K562 (cell line): ENCODE measurements around the gene LRCH1. TPM values are rescaled to one million over a fixed set of nuclear protein-coding genes. Genes with fewer than 3 reads are reported as not detected.
A peak's percentile ranks its signal among the peaks of the same experiment; 100 is the strongest.

ENCODE experiments used
- ATAC-seq: fragments of 200-7000 bp; cut with Tn5 transposase; 3 replicates; pipeline ENCODE4 v1.9.1; 2020; ENCODE audit warnings: moderate library complexity
- BruUV-seq: library from RNA; stranded (reverse); fragments of 400-500 nt; replicated peaks from 2 replicates; lab custom pipeline; 2021; lab: Mats Ljungman, UMichigan
- CTCF ChIA-PET: fragments of 300-600 bp; formaldehyde crosslinking; extraction: SDS; loops from one replicate; lab custom pipeline; 2021; ENCODE audit warnings: low intra/inter-chr PET ratio; lab: Yijun Ruan, JAX
- POLR2A ChIA-PET: fragments of 300-600, 350-650 bp; sonication (Branson Sonifier 250); formaldehyde crosslinking; extraction: SDS; loops from one replicate; lab custom pipeline; 2021; ENCODE audit warnings: antibody characterized with exemption, inconsistent platforms; lab: Yijun Ruan, JAX
- DNase-seq, 4 experiments: peaks; one replicate each; pipeline versions ENCODE4 v3.0.0 to v3.0.0-alpha.2; 2011 to 2018; ENCODE audit warnings: low spot score in 3 of 4, mixed read lengths in 3 of 4; ENCODE audit errors: extremely low read depth in 1 of 4
- FAIRE-seq: peaks from 2 replicates; lab custom pipeline; 2011; peaks lifted over from hg19 to GRCh38; lab: Jason Lieb, UNC
- H2AFZ ChIP-seq: 2 replicates; pipeline ENCODE4 v1.6.0; 2011; ENCODE audit warnings: low read depth, low read length, control low read depth, inconsistent platforms
- H3K27ac ChIP-seq: fragments of 200-600 bp; 3 replicates; pipeline ENCODE4 v1.8.0; 2011; ENCODE audit warnings: low read depth, mild to moderate bottlenecking, control low read depth, inconsistent platforms, low read length, moderate library complexity, mixed read lengths; ENCODE audit errors: extremely low read depth
- H3K27me3 ChIP-seq, 2 experiments: fragments of 300-600 bp in 1 of 2; 2 replicates in 1 of 2; 3 replicates in 1 of 2; pipeline versions ENCODE4 v1.6.0 to v1.8.0; 2011; ENCODE audit warnings: inconsistent platforms in 2 of 2, low read length in 2 of 2, mild to moderate bottlenecking in 1 of 2, mixed read lengths in 1 of 2, moderate library complexity in 1 of 2; ENCODE audit not compliant: control insufficient read depth in 2 of 2, insufficient read depth in 2 of 2
- H3K36me3 ChIP-seq: fragments of 300-600 bp; 3 replicates; pipeline ENCODE4 v1.8.0; 2011; ENCODE audit warnings: mild to moderate bottlenecking, low read length, inconsistent platforms; ENCODE audit not compliant: control insufficient read depth, insufficient read depth
- H3K4me1 ChIP-seq, 2 experiments: fragments of 200-600 bp in 1 of 2; replicated peaks in 1 of 2; 2 replicates in 1 of 2; 3 replicates in 1 of 2; pipeline versions ENCODE4 v1.5.1 to v1.8.0; 2011; ENCODE audit warnings: inconsistent platforms in 2 of 2, low read length in 2 of 2, mild to moderate bottlenecking in 1 of 2, mixed read lengths in 1 of 2, moderate library complexity in 1 of 2; ENCODE audit not compliant: control insufficient read depth in 2 of 2, insufficient read depth in 2 of 2
- H3K4me2 ChIP-seq: 2 replicates; pipeline ENCODE4 v1.6.1; 2011; ENCODE audit warnings: low read length, control low read depth, inconsistent platforms, mixed read lengths; ENCODE audit not compliant: insufficient read depth
- H3K4me3 ChIP-seq: fragments of 200-600 bp; sonication (generic), shearing (Covaris generic); 2 replicates; pipeline ENCODE4 v1.5.1; 2016; ENCODE audit warnings: control low read depth, inconsistent platforms
- H3K79me2 ChIP-seq: fragments of 200-600 bp; 3 replicates; pipeline ENCODE4 v1.8.0; 2011; ENCODE audit warnings: low read length, inconsistent platforms; ENCODE audit not compliant: control insufficient read depth, insufficient read depth
- H3K9ac ChIP-seq, 2 experiments: 2 replicates each; pipeline versions ENCODE4 v1.6.0 to v1.6.1; 2011; ENCODE audit warnings: low read depth in 2 of 2, low read length in 2 of 2, control low read depth in 1 of 2, inconsistent platforms in 1 of 2, mild to moderate bottlenecking in 1 of 2, mixed read lengths in 1 of 2; ENCODE audit not compliant: insufficient read depth in 1 of 2
- H3K9me1 ChIP-seq: one replicate; pipeline ENCODE4 v1.6.0; 2011; ENCODE audit warnings: inconsistent platforms, mild to moderate bottlenecking, low read length, moderate library complexity; ENCODE audit not compliant: control insufficient read depth, insufficient read depth
- H3K9me3 ChIP-seq: replicated peaks from 2 replicates; pipeline ENCODE4 v1.5.1; 2011; ENCODE audit warnings: low read depth, low read length, inconsistent platforms; ENCODE audit not compliant: control insufficient read depth, insufficient read depth
- H4K20me1 ChIP-seq: replicated peaks from 2 replicates; pipeline ENCODE4 v1.6.1; 2011; ENCODE audit warnings: low read length, inconsistent platforms, mixed read lengths; ENCODE audit not compliant: control insufficient read depth, insufficient read depth
- BRD4 ChIP-seq: fragments of 200-600 bp; sonication (generic); IDR thresholded peaks from 2 replicates; pipeline ENCODE4 v1.6.1; 2017; ENCODE audit warnings: inconsistent platforms
- CBFB ChIP-seq: sonication (generic); formaldehyde crosslinking; IDR thresholded peaks from 2 replicates; pipeline ENCODE4 v1.4.0; 2020; ENCODE audit warnings: mild to moderate bottlenecking, missing genetic modification reagents
- DDX20 ChIP-seq: fragments of 450-650 bp; IDR thresholded peaks from 2 replicates; pipeline ENCODE4 v1.6.1; 2016; ENCODE audit warnings: missing genetic modification characterization, low read depth, mild to moderate bottlenecking, missing compliant biosample characterization, moderate library complexity
- E2F1 ChIP-seq: sonication (generic); formaldehyde crosslinking; IDR thresholded peaks from 2 replicates; pipeline ENCODE4 v1.8.1; 2023; ENCODE audit warnings: mild to moderate bottlenecking, missing genetic modification reagents, moderate library complexity
- FIP1L1 ChIP-seq: fragments of 200-400 bp; formaldehyde crosslinking; IDR thresholded peaks from 2 replicates; pipeline ENCODE4 v1.6.1; 2018; ENCODE audit warnings: mild to moderate bottlenecking, low read depth, low read length; ENCODE audit not compliant: poor library complexity, severe bottlenecking
- GATA2 ChIP-seq: sonication (generic); formaldehyde crosslinking; IDR thresholded peaks from 2 replicates; pipeline ENCODE4 v1.4.0; 2020; ENCODE audit warnings: mild to moderate bottlenecking, missing genetic modification reagents
- L3MBTL2 ChIP-seq: fragments of 450-650 bp; IDR thresholded peaks from 2 replicates; pipeline ENCODE4 v1.6.1; 2016; ENCODE audit warnings: mild to moderate bottlenecking, moderate library complexity
- LEF1 ChIP-seq: fragments of 450-650 bp; IDR thresholded peaks from 2 replicates; pipeline ENCODE4 v1.6.1; 2016; ENCODE audit warnings: mild to moderate bottlenecking
- RHOXF2B ChIP-seq: fragments of 250-450 bp; sonication (Bioruptor Pico); conservative IDR thresholded peaks from 2 replicates; pipeline ENCODE4 v1.5.1; 2021
- RNF2 ChIP-seq: sonication (generic); IDR thresholded peaks from 2 replicates; pipeline ENCODE4 v1.6.1; 2016
- ZFPM2 ChIP-seq: fragments of 250-450 bp; sonication (Bioruptor Pico); IDR thresholded peaks from 2 replicates; pipeline ENCODE4 v1.5.1; 2022; ENCODE audit warnings: mild to moderate bottlenecking
- ZNF143 ChIP-seq: sonication (generic); formaldehyde crosslinking; IDR thresholded peaks from 2 replicates; pipeline ENCODE4 v1.9.0; 2022; ENCODE audit warnings: mild to moderate bottlenecking, missing genetic modification reagents
- ZNF57 ChIP-seq: fragments of 450-650 bp; formaldehyde crosslinking; IDR thresholded peaks from 2 replicates; pipeline ENCODE4 v1.4.0; 2020; ENCODE audit warnings: mild to moderate bottlenecking, moderate library complexity
- ZNF639 ChIP-seq, 2 experiments: fragments of 200-800 bp in 1 of 2; sonication (Bioruptor generic) in 1 of 2; sonication (generic) in 1 of 2; formaldehyde crosslinking in 1 of 2; IDR thresholded peaks in 1 of 2; conservative IDR thresholded peaks in 1 of 2; 2 replicates each; pipeline versions ENCODE4 v1.5.0 to v1.6.1; 2016 to 2020; ENCODE audit warnings: missing compliant biosample characterization in 1 of 2, missing genetic modification characterization in 1 of 2, missing genetic modification reagents in 1 of 2
- WGBS: fragments of 100-300 bp; shearing (Covaris generic); methylation state at CpG from one replicate; pipeline ENCODE4 v1.1.6; 2016; ENCODE audit warnings: low coverage, mixed read lengths; ENCODE audit not compliant: insufficient coverage; ENCODE audit errors: missing lambda C conversion rate; 5-methylcytosine and 5-hydroxymethylcytosine counted together
- in situ Hi-C: fragments of 300-500 bp; cut with MboI; formaldehyde crosslinking; loops from 4 replicates; pipeline ENCODE4 v1.15.0; 2018; ENCODE audit warnings: inconsistent platforms, mixed read lengths
- intact Hi-C: fragments of 100-400 bp; cut with micrococcal nuclease; formaldehyde crosslinking; loops from 2 replicates; pipeline ENCODE4 v1.14.2; 2022
- polyA plus RNA-seq, 8 experiments: library from polyadenylated mRNA; depleted of rRNA in 4 of 8; stranded (reverse) in 5 of 8; unstranded in 3 of 8; fragments of >200 nt; fragmentation: Nextera tagmentation in 2 of 8; fragmentation: Illumina TruSeq in 1 of 8; extraction: Ambion mirVana in 2 of 8; extraction: Trizol in 1 of 8; gene quantifications; 2 replicates each; pipeline versions ENCODE4 v1.2.1 to v1.2.3, GENCODE V29; 2011 to 2014; ENCODE audit warnings: inconsistent platforms in 1 of 8, missing spikeins in 1 of 8
- total RNA-seq, 7 experiments: library from RNA; depleted of rRNA in 6 of 7; stranded (reverse); fragments of >200 nt in 6 of 7; fragmentation: Illumina TruSeq in 2 of 7; extraction: Trizol in 2 of 7; gene quantifications; 2 replicates each; pipeline versions ENCODE4 v1.2.1 to v1.2.3, GENCODE V29; 2011 to 2021; ENCODE audit warnings: low replicate concordance in 1 of 7
- TF ChIP-seq, protein P1 (sequence below): fragments of 250-450 bp; sonication (Bioruptor Pico); IDR thresholded peaks from 2 replicates; pipeline ENCODE4 v1.5.1; 2021; ENCODE audit warnings: mild to moderate bottlenecking
- TF ChIP-seq, protein P2 (sequence below): fragments of 200-400 bp; formaldehyde crosslinking; IDR thresholded peaks from 2 replicates; pipeline ENCODE4 v1.6.1; 2017; ENCODE audit warnings: mild to moderate bottlenecking, low read depth, low read length, moderate library complexity

The LRCH1 gene
- total and polyA plus RNA-seq, 9 of the 15 experiments (the other 6 are each of a cell fraction or from before 2014, with no cell fraction given) = 1.1 to 6.8 (median 3.7) TPM

DNA sequence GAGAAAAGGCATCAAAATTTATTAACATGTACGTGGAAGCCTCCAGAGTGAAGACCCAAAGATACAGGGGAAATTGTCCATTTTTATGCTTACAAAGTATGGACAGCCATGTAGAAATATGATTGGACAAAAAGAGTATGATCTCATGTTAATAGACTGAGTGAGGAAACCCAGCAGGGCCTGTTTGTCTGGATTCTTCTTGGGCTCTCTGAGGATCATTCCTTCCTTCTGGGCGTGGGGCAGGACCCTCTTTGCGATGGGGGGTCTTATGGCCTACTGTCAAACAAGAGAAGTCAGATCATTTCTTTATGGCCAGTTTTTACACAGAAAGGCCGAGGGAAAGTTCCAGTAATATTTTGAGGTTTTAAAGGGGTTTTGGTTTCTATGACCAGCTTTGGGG is 133.2 kb downstream of the LRCH1 start (continued):
- no peak for TF ChIP-seq ZNF639 (CRISPR knock-in tag; conservative IDR thresholded peaks at IDR 0.05 in 1 of 2, IDR thresholded peaks at IDR 0.05 in 1 of 2)

DNA sequence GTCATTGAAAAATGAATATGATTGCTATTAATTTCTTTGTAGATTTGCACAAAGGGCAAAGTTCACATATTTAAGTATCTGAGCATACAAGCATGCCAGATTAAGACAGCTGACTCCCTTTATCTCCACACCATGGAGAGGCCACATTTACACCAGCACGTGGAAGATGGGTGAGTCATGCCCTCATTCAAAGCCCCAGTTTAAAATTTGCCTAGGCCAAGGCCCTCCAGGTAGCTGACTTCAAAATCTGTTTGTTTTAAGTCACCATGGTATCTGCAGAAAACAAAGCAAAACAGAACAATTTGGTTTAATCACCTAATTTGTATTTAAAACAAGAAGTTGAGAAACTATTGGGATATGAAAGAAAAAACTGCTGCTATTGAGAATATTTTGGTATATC is 134.8 kb downstream of the LRCH1 start:
- DNase-seq (peak in 3 of 4 experiments; percentile 8 to 54 (median 46)), FAIRE-seq (peak; percentile 80), ATAC-seq (peak; percentile 79)
- Histone ChIP-seq H3K36me3 (peaks cover 4% of the 10 kb centered on the region; the same call in 1 of the 3 replicates), H3K9me1 (no peaks in the 10 kb centered on the region), H3K9ac (no peak overlapping the region), H2AFZ (no peak overlapping the region), H3K79me2 (no peaks in the 10 kb centered on the region), H3K27me3 (no peaks in the 10 kb centered on the region), H3K27ac (no peak overlapping the region), H3K4me3 (no peak overlapping the region), H3K4me2 (no peak overlapping the region), H3K4me1 (peaks cover 0 to 4% of the 10 kb centered on the region in 2 experiments; a peak in 2 of 5 replicates), H4K20me1 (no peaks in the 10 kb centered on the region), H3K9me3 (no peaks in the 10 kb centered on the region)
- POLR2A ChIA-PET = no interaction called here
- CTCF ChIA-PET = no interaction called here
- intact Hi-C loops = no loop called here
- BruUV-seq = no TSS peak
- in situ Hi-C loops = no loop called here
- WGBS = 0% methylated on average over 1 of the region's 1 CpG
- TF ChIP-seq BRD4 (no peak), RHOXF2B (CRISPR knock-in tag) (no peak), LEF1 (no peak), ZNF143 (CRISPR knock-in tag) (no peak), ZNF57 (CRISPR knock-in tag) (no peak), CBFB (CRISPR knock-in tag) (no peak), RNF2 (no peak; the same call in 1 of the 2 replicates), FIP1L1 (no peak), GATA2 (CRISPR knock-in tag) (no peak), DDX20 (tag) (no peak), ZFPM2 (CRISPR knock-in tag) (no peak), E2F1 (CRISPR knock-in tag) (no peak), L3MBTL2 (peak; percentile 34; the same call in 1 of the 2 replicates)
- TF ChIP-seq, protein P1, sequence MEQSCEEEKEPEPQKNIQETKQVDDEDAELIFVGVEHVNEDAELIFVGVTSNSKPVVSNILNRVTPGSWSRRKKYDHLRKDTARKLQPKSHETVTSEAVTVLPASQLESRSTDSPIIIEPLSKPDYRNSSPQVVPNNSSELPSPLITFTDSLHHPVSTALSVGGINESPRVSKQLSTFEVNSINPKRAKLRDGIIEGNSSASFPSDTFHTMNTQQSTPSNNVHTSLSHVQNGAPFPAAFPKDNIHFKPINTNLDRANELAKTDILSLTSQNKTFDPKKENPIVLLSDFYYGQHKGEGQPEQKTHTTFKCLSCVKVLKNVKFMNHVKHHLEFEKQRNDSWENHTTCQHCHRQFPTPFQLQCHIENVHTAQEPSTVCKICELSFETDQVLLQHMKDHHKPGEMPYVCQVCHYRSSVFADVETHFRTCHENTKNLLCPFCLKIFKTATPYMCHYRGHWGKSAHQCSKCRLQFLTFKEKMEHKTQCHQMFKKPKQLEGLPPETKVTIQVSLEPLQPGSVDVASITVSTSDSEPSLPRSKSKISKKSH (CRISPR knock-in tag) = no peak
- TF ChIP-seq, protein P2, sequence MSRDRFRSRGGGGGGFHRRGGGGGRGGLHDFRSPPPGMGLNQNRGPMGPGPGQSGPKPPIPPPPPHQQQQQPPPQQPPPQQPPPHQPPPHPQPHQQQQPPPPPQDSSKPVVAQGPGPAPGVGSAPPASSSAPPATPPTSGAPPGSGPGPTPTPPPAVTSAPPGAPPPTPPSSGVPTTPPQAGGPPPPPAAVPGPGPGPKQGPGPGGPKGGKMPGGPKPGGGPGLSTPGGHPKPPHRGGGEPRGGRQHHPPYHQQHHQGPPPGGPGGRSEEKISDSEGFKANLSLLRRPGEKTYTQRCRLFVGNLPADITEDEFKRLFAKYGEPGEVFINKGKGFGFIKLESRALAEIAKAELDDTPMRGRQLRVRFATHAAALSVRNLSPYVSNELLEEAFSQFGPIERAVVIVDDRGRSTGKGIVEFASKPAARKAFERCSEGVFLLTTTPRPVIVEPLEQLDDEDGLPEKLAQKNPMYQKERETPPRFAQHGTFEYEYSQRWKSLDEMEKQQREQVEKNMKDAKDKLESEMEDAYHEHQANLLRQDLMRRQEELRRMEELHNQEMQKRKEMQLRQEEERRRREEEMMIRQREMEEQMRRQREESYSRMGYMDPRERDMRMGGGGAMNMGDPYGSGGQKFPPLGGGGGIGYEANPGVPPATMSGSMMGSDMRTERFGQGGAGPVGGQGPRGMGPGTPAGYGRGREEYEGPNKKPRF = no peak
